Measurements from ENCODE around the gene FLNB.

Gene FLNB

GRCh38 chr3:58106061-58106460, 97.8 kb downstream of the FLNB start:
- Histone ChIP-seq H2AK5ac (ENCODE audit: low read depth, low read length) (no peak overlapping the region), H3K9me3 (replicated peaks in 1 of 2; ENCODE audit: control insufficient read depth in 2 of 2, insufficient read depth in 1 of 2, low read depth in 1 of 2, low read length in 2 of 2) (no peaks in the 10 kb centered on the region), H2BK15ac (ENCODE audit: low read length) (no peak overlapping the region), H4K91ac (ENCODE audit: low read depth, low read length, poor library complexity) (no peak overlapping the region), H3K4me1 (ENCODE audit: control insufficient read depth in 2 of 2, insufficient read depth in 1 of 2, low read depth in 1 of 2, low read length in 2 of 2) (no peaks in the 10 kb centered on the region), H3K27ac (replicated peaks; ENCODE audit: low read length) (no peak overlapping the region), H3K23ac (ENCODE audit: low read depth, low read length, poor library complexity) (no peak overlapping the region), H3K36me3 (replicated peaks in 1 of 2; ENCODE audit: control insufficient read depth in 2 of 2, insufficient read depth in 2 of 2, low read length in 2 of 2) (peaks cover 38 to 55% of the 10 kb centered on the region in 2 donors), H3K18ac (ENCODE audit: low read length) (no peak overlapping the region), H3K27me3 (ENCODE audit: control insufficient read depth in 3 of 3, insufficient read depth in 3 of 3, low read depth in 1 of 3, low read length in 3 of 3) (no peaks in the 10 kb centered on the region), H2BK12ac (ENCODE audit: low read length) (no peak overlapping the region), H2BK120ac (ENCODE audit: low read depth, low read length) (no peak overlapping the region), H3K4me2 (ENCODE audit: insufficient read depth, low read length, poor library complexity, severe bottlenecking) (no peak overlapping the region), H3K9ac (ENCODE audit: low read depth, low read length, poor library complexity) (no peak overlapping the region), H3K14ac (ENCODE audit: low read length) (no peak overlapping the region), H3K79me1 (ENCODE audit: low read depth, low read length) (peaks cover 1% of the 10 kb centered on the region), H3K4me3 (ENCODE audit: low read length in 2 of 2) (no peak overlapping the region), H2BK5ac (ENCODE audit: low read length) (no peak overlapping the region), H3K4ac (ENCODE audit: low read length) (no peak overlapping the region), H4K8ac (ENCODE audit: low read depth, low read length) (no peak overlapping the region), H2AFZ (ENCODE audit: low read length) (no peak overlapping the region)
- WGBS, 2 donors (ENCODE audit: extremely low coverage in 2 of 2, insufficient read length in 2 of 2, insufficient replicate concordance in 1 of 2): no CpG with 5 or more reads among the region's 2 CpGs
- DNase-seq (ENCODE audit: low spot score): no peak

- H2BK15ac ChIP-seq (ENCODE audit: low read length): no peak overlapping the region
- peaks cover 1% of the 10 kb centered on the region for H3K79me1 ChIP-seq (ENCODE audit: low read depth, low read length)
- no peak overlapping the region for H2AK5ac ChIP-seq (ENCODE audit: low read depth, low read length)
- H3K4me3 ChIP-seq (ENCODE audit: low read length in 2 of 2): peak overlapping the region in 1 of 2 donors; percentile 55
- no peak overlapping the region for H4K8ac ChIP-seq (ENCODE audit: low read depth, low read length)
- no peak overlapping the region for H3K4me2 ChIP-seq (ENCODE audit: insufficient read depth, low read length, poor library complexity, severe bottlenecking)
- no peaks in the 10 kb centered on the region for H3K4me1 ChIP-seq (ENCODE audit: control insufficient read depth in 2 of 2, insufficient read depth in 1 of 2, low read depth in 1 of 2, low read length in 2 of 2)
- H2BK12ac ChIP-seq (ENCODE audit: low read length): no peak overlapping the region
- H3K9ac ChIP-seq (ENCODE audit: low read depth, low read length, poor library complexity): no peak overlapping the region
- H3K18ac ChIP-seq (ENCODE audit: low read length): peak overlapping the region; percentile 34
- H2AFZ ChIP-seq (ENCODE audit: low read length): no peak overlapping the region
- H3K36me3 ChIP-seq (replicated peaks in 1 of 2; ENCODE audit: control insufficient read depth in 2 of 2, insufficient read depth in 2 of 2, low read length in 2 of 2): peaks cover 35 to 55% of the 10 kb centered on the region in 2 donors
- H3K27ac ChIP-seq (replicated peaks; ENCODE audit: low read length): no peak overlapping the region
- no peaks in the 10 kb centered on the region for H3K9me3 ChIP-seq (replicated peaks in 1 of 2; ENCODE audit: control insufficient read depth in 2 of 2, insufficient read depth in 1 of 2, low read depth in 1 of 2, low read length in 2 of 2)
- no peak overlapping the region for H2BK5ac ChIP-seq (ENCODE audit: low read length)
- no peak overlapping the region for H3K4ac ChIP-seq (ENCODE audit: low read length)
- H3K23ac ChIP-seq (ENCODE audit: low read depth, low read length, poor library complexity): peak overlapping the region; percentile 88
- no peak overlapping the region for H4K91ac ChIP-seq (ENCODE audit: low read depth, low read length, poor library complexity)
- WGBS, 2 donors (ENCODE audit: extremely low coverage in 2 of 2, insufficient read length in 2 of 2, insufficient replicate concordance in 1 of 2): no CpG with 5 or more reads among the region's 8 CpGs
- no peak for DNase-seq (ENCODE audit: low spot score)
- H3K14ac ChIP-seq (ENCODE audit: low read length): no peak overlapping the region
- no peak overlapping the region for H2BK120ac ChIP-seq (ENCODE audit: low read depth, low read length)
- no peaks in the 10 kb centered on the region for H3K27me3 ChIP-seq (ENCODE audit: control insufficient read depth in 3 of 3, insufficient read depth in 3 of 3, low read depth in 1 of 3, low read length in 3 of 3)
These were observed 98.4 kb downstream of the FLNB start for GRCh38 chr3:58106640-58107039.

GRCh38 chr3:58107597-58107996, 99.4 kb downstream of the FLNB start:
- no peak overlapping the region for H2BK5ac ChIP-seq (ENCODE audit: low read length)
- no peak overlapping the region for H4K8ac ChIP-seq (ENCODE audit: low read depth, low read length)
- no peak overlapping the region for H3K23ac ChIP-seq (ENCODE audit: low read depth, low read length, poor library complexity)
- no peak overlapping the region for H3K4ac ChIP-seq (ENCODE audit: low read length)
- peaks cover 1% of the 10 kb centered on the region for H3K79me1 ChIP-seq (ENCODE audit: low read depth, low read length)
- H3K18ac ChIP-seq (ENCODE audit: low read length): no peak overlapping the region
- no peaks in the 10 kb centered on the region for H3K9me3 ChIP-seq (replicated peaks in 1 of 2; ENCODE audit: control insufficient read depth in 2 of 2, insufficient read depth in 1 of 2, low read depth in 1 of 2, low read length in 2 of 2)
- no peak overlapping the region for H3K14ac ChIP-seq (ENCODE audit: low read length)
- H3K4me3 ChIP-seq (ENCODE audit: low read length in 2 of 2): no peak overlapping the region
- H3K27ac ChIP-seq (replicated peaks; ENCODE audit: low read length): no peak overlapping the region
- H2AFZ ChIP-seq (ENCODE audit: low read length): no peak overlapping the region
- no peaks in the 10 kb centered on the region for H3K27me3 ChIP-seq (ENCODE audit: control insufficient read depth in 3 of 3, insufficient read depth in 3 of 3, low read depth in 1 of 3, low read length in 3 of 3)
- DNase-seq (ENCODE audit: low spot score): no peak
- H3K9ac ChIP-seq (ENCODE audit: low read depth, low read length, poor library complexity): no peak overlapping the region
- no peak overlapping the region for H2BK12ac ChIP-seq (ENCODE audit: low read length)
- H3K36me3 ChIP-seq (replicated peaks in 1 of 2; ENCODE audit: control insufficient read depth in 2 of 2, insufficient read depth in 2 of 2, low read length in 2 of 2): peaks cover 36 to 58% of the 10 kb centered on the region in 2 donors
- no peak overlapping the region for H4K91ac ChIP-seq (ENCODE audit: low read depth, low read length, poor library complexity)
- H3K4me1 ChIP-seq (ENCODE audit: control insufficient read depth in 2 of 2, insufficient read depth in 1 of 2, low read depth in 1 of 2, low read length in 2 of 2): no peaks in the 10 kb centered on the region
- H2AK5ac ChIP-seq (ENCODE audit: low read depth, low read length): no peak overlapping the region
- no peak overlapping the region for H3K4me2 ChIP-seq (ENCODE audit: insufficient read depth, low read length, poor library complexity, severe bottlenecking)
- no peak overlapping the region for H2BK120ac ChIP-seq (ENCODE audit: low read depth, low read length)
- no peak overlapping the region for H2BK15ac ChIP-seq (ENCODE audit: low read length)
- WGBS, 2 donors (ENCODE audit: extremely low coverage in 2 of 2, insufficient read length in 2 of 2, insufficient replicate concordance in 1 of 2): no CpG with 5 or more reads among the region's 6 CpGs

GRCh38 chr3:58109752-58110151, 101.5 kb downstream of the FLNB start:
- Histone ChIP-seq H3K27ac (replicated peaks; ENCODE audit: low read length) (no peak overlapping the region), H4K91ac (ENCODE audit: low read depth, low read length, poor library complexity) (no peak overlapping the region), H3K18ac (ENCODE audit: low read length) (no peak overlapping the region), H3K4ac (ENCODE audit: low read length) (no peak overlapping the region), H3K4me2 (ENCODE audit: insufficient read depth, low read length, poor library complexity, severe bottlenecking) (no peak overlapping the region), H3K79me1 (ENCODE audit: low read depth, low read length) (peaks cover 1% of the 10 kb centered on the region), H3K14ac (ENCODE audit: low read length) (no peak overlapping the region), H3K27me3 (ENCODE audit: control insufficient read depth in 3 of 3, insufficient read depth in 3 of 3, low read depth in 1 of 3, low read length in 3 of 3) (no peaks in the 10 kb centered on the region), H3K36me3 (replicated peaks in 1 of 2; ENCODE audit: control insufficient read depth in 2 of 2, insufficient read depth in 2 of 2, low read length in 2 of 2) (peaks cover 32 to 67% of the 10 kb centered on the region in 2 donors), H2BK12ac (ENCODE audit: low read length) (no peak overlapping the region), H3K9ac (ENCODE audit: low read depth, low read length, poor library complexity) (no peak overlapping the region), H2AK5ac (ENCODE audit: low read depth, low read length) (no peak overlapping the region), H2BK5ac (ENCODE audit: low read length) (no peak overlapping the region), H3K4me1 (ENCODE audit: control insufficient read depth in 2 of 2, insufficient read depth in 1 of 2, low read depth in 1 of 2, low read length in 2 of 2) (no peaks in the 10 kb centered on the region), H3K23ac (ENCODE audit: low read depth, low read length, poor library complexity) (no peak overlapping the region), H4K8ac (ENCODE audit: low read depth, low read length) (no peak overlapping the region), H2AFZ (ENCODE audit: low read length) (no peak overlapping the region), H2BK15ac (ENCODE audit: low read length) (no peak overlapping the region), H2BK120ac (ENCODE audit: low read depth, low read length) (no peak overlapping the region), H3K9me3 (replicated peaks in 1 of 2; ENCODE audit: control insufficient read depth in 2 of 2, insufficient read depth in 1 of 2, low read depth in 1 of 2, low read length in 2 of 2) (no peaks in the 10 kb centered on the region), H3K4me3 (ENCODE audit: low read length in 2 of 2) (no peak overlapping the region)
- WGBS, 2 donors (ENCODE audit: extremely low coverage in 2 of 2, insufficient read length in 2 of 2, insufficient replicate concordance in 1 of 2): no CpG with 5 or more reads among the region's 5 CpGs
- no peak for DNase-seq (ENCODE audit: low spot score)

Measured in neuronal stem cell (in vitro differentiated cells).